ENCODE measurements around the gene COP1. TPM values are rescaled to one million over a fixed set of nuclear protein-coding genes. Genes with fewer than 3 reads are reported as not detected.

COP1 gene
- total and polyA plus RNA-seq, 2 of the 13 experiments (the other 11 are each of a cell fraction or from before 2014, with no cell fraction given): 20.5 to 51.3 TPM

- TF ChIP-seq ZNF484 (CRISPR knock-in tag; IDR thresholded peaks at IDR 0.05; ENCODE audit: borderline replicate concordance, low read depth) (no peak), NFAT5 (CRISPR knock-in tag; IDR thresholded peaks at IDR 0.05) (no peak), ZNF337 (CRISPR knock-in tag; IDR thresholded peaks at IDR 0.05; ENCODE audit: borderline replicate concordance, low read depth) (no peak), EHMT2 (IDR thresholded peaks at IDR 0.05; ENCODE audit: borderline replicate concordance, low read depth, low read length) (no peak), ZFP36L2 (CRISPR knock-in tag; IDR thresholded peaks at IDR 0.05) (no peak), MAF1 (CRISPR knock-in tag; IDR thresholded peaks at IDR 0.05; ENCODE audit: borderline replicate concordance) (0 out of 2 replicates have a peak, but pooled peaks have one; percentile 44), TEAD3 (CRISPR knock-in tag; optimal IDR thresholded peaks at IDR 0.05; ENCODE audit: borderline replicate concordance) (peak; percentile 95), ZNF260 (CRISPR knock-in tag; IDR thresholded peaks at IDR 0.05; ENCODE audit: borderline replicate concordance, low read depth) (no peak), TAF15 (IDR thresholded peaks at IDR 0.05; ENCODE audit: low read depth, low read length, poor library complexity, severe bottlenecking) (peak; percentile 24), REL (CRISPR knock-in tag; conservative IDR thresholded peaks at IDR 0.05) (no peak), ZNF850 (CRISPR knock-in tag; conservative IDR thresholded peaks at IDR 0.05) (no peak), KDM5B (CRISPR knock-in tag; IDR thresholded peaks at IDR 0.05; ENCODE audit: borderline replicate concordance) (peak; percentile 43; the same call in 1 of the 2 replicates), ZNF746 (CRISPR knock-in tag; IDR thresholded peaks at IDR 0.05) (no peak), ZNF678 (CRISPR knock-in tag; IDR thresholded peaks at IDR 0.05) (no peak), CHD4 (IDR thresholded peaks at IDR 0.05; ENCODE audit: borderline replicate concordance, low read length) (no peak), HIVEP1 (CRISPR knock-in tag; IDR thresholded peaks at IDR 0.05) (no peak; the same call in 1 of the 2 replicates), ZNF615 (CRISPR knock-in tag; IDR thresholded peaks at IDR 0.05; ENCODE audit: borderline replicate concordance) (no peak), NFRKB (IDR thresholded peaks at IDR 0.05) (no peak), RFXANK (CRISPR knock-in tag; IDR thresholded peaks at IDR 0.05) (peak; percentile 23; the same call in 1 of the 2 replicates), HDAC6 (IDR thresholded peaks at IDR 0.05; ENCODE audit: low read depth, low read length) (no peak), ZNF33B (CRISPR knock-in tag; IDR thresholded peaks at IDR 0.05) (no peak), ZNF138 (CRISPR knock-in tag; IDR thresholded peaks at IDR 0.05; ENCODE audit: low read depth) (0 out of 2 replicates have a peak, but pooled peaks have one; percentile 65), RFX5 (IDR thresholded peaks at IDR 0.05; ENCODE audit: low read depth, low read length) (no peak), FLYWCH1 (CRISPR knock-in tag; IDR thresholded peaks at IDR 0.05) (no peak), ZNF737 (CRISPR knock-in tag; IDR thresholded peaks at IDR 0.05; ENCODE audit: borderline replicate concordance) (no peak), CEBPB (IDR thresholded peaks at IDR 0.05; ENCODE audit: borderline replicate concordance, low read depth, low read length) (no peak)
These were observed at the start of gene COP1 (continued) for GRCh38 chr1:176206961-176207902.

All from HepG2 (cell line).